Mucosa of stomach (tissue), 1 donor: ENCODE data around the gene DCUN1D2.

Experiments used
- H3K27me3 ChIP-seq: one replicate; pipeline ENCODE4 v1.7.0; 2013; ENCODE audit warnings: mild to moderate bottlenecking, low read length; ENCODE audit not compliant: control insufficient read depth, insufficient read depth
- H3K36me3 ChIP-seq: one replicate; pipeline ENCODE4 v1.7.0; 2013; ENCODE audit warnings: low read length; ENCODE audit not compliant: control insufficient read depth, insufficient read depth
- H3K4me1 ChIP-seq: one replicate; pipeline ENCODE4 v1.7.0; 2013; ENCODE audit warnings: mild to moderate bottlenecking, low read length; ENCODE audit not compliant: control insufficient read depth, insufficient read depth
- H3K4me3 ChIP-seq: one replicate; pipeline ENCODE4 v1.7.0; 2013; ENCODE audit warnings: low read length
- H3K9ac ChIP-seq: one replicate; pipeline ENCODE4 v1.7.0; 2013; ENCODE audit warnings: mild to moderate bottlenecking, low read length, moderate library complexity
- H3K9me3 ChIP-seq: one replicate; pipeline ENCODE4 v1.7.0; 2013; ENCODE audit warnings: mild to moderate bottlenecking, low read length, moderate library complexity; ENCODE audit not compliant: control insufficient read depth
- donor health status: Pancreatic carcinoma.

DCUN1D2 gene

DNA sequence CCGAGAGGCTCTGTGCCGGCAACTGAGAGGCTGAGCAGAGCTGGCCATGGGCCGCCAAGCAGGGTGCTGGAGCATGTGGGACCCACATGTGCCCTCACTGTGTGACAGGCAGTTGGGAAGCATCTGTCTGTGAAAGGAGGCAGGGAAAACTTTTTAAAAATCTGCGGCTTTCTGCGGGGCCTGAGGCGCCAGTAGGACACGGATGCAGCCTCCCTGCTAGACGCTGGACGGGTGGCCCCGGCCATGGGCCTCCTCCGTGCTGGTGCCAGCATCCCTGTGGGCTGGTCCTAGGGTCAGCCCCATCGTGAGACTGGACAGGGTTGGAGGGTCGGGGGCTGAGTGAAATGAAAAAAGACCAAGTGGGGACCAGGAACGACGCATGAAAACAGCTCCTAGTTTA lies 20.9 kb upstream of the DCUN1D2 start:
- Histone ChIP-seq H3K36me3 (peaks cover 14% of the 10 kb centered on the region), H3K27me3 (no peaks in the 10 kb centered on the region), H3K9me3 (no peaks in the 10 kb centered on the region), H3K4me1 (no peaks in the 10 kb centered on the region), H3K9ac (no peak overlapping the region), H3K4me3 (no peak overlapping the region)

DNA sequence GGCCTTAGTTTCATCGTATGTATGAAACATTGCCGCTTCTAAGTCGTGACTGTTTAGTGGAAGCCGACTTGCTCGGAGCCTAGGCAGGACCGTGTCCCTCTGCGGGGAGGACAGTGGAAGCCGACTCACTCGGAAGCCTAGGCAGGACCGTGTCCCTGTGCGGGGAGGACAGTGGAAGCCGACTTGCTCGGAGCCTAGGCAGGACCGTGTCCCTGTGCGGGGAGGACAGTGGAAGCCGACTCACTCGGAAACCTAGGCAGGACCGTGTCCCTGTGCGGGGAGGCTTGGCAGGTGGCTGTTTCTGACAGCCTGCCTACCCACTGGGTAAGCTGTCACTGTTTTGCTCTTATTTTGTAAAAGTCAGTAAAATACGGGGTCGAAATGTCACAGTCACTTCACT lies 20.4 kb upstream of the DCUN1D2 start:
- Histone ChIP-seq H3K4me3 (no peak overlapping the region), H3K9me3 (no peaks in the 10 kb centered on the region), H3K9ac (no peak overlapping the region), H3K36me3 (peaks cover 14% of the 10 kb centered on the region), H3K4me1 (no peaks in the 10 kb centered on the region), H3K27me3 (no peaks in the 10 kb centered on the region)

DNA sequence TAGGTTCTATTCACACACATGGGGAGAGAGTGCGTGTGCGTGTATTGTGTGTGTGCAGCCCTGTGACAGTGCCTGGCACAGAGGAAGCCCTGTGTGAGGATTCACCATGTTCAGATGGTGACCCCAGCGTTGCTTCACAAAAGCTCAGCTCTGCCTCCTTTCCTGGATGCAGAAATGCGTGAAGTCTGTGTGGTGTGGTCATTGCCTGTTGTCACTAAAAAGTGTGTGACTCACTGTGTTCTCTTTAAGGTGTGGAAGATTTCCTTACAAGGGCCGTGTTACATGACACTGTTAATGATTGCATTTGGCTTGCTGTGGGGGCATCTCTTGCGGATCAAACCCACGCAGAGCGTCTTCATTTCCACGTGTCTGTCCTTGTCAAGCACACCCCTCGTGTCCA lies 19.5 kb upstream of the DCUN1D2 start:
- Histone ChIP-seq H3K9ac (no peak overlapping the region), H3K4me3 (no peak overlapping the region), H3K4me1 (no peaks in the 10 kb centered on the region), H3K36me3 (peaks cover 18% of the 10 kb centered on the region), H3K9me3 (no peaks in the 10 kb centered on the region), H3K27me3 (no peaks in the 10 kb centered on the region)

DNA sequence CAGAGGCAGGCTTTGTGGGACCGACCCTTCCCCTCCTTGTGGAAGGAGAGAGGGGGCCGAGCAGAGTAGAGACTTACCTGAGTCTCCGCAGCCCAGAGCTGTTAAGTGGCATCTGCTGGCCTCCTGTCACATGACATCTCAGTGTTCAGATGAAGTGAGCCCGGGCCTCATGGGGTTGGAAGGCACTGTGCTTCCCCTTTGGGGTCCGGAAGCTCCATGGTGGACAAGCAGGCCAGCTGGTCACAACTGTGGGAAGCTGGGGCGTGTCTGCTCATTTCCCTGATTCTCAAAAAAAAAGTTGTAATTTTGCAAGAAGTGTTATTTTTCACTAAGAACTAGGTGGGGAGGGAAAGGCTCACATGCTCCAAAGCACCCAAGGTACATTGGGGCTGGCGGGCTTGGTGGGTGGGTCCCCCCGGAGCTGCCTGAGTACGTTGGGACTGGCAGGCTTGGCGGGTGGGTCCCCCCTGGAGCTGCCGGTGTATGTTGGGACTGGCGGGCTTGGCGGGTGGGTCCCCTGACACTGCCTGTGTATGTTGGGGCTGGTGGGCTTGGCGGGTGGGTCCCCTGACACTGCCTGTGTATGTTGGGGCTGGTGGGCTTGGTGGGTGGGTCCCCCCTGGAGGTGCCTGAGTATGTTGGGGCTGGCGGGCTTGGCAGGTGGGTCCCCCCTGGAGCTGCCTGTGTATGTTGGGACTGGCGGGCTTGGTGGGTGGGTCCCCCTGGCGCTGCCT lies 18.2 kb upstream of the DCUN1D2 start:
- Histone ChIP-seq H3K27me3 (no peaks in the 10 kb centered on the region), H3K9ac (no peak overlapping the region), H3K4me3 (no peak overlapping the region), H3K4me1 (no peaks in the 10 kb centered on the region), H3K36me3 (peaks cover 18% of the 10 kb centered on the region), H3K9me3 (no peaks in the 10 kb centered on the region)

DNA sequence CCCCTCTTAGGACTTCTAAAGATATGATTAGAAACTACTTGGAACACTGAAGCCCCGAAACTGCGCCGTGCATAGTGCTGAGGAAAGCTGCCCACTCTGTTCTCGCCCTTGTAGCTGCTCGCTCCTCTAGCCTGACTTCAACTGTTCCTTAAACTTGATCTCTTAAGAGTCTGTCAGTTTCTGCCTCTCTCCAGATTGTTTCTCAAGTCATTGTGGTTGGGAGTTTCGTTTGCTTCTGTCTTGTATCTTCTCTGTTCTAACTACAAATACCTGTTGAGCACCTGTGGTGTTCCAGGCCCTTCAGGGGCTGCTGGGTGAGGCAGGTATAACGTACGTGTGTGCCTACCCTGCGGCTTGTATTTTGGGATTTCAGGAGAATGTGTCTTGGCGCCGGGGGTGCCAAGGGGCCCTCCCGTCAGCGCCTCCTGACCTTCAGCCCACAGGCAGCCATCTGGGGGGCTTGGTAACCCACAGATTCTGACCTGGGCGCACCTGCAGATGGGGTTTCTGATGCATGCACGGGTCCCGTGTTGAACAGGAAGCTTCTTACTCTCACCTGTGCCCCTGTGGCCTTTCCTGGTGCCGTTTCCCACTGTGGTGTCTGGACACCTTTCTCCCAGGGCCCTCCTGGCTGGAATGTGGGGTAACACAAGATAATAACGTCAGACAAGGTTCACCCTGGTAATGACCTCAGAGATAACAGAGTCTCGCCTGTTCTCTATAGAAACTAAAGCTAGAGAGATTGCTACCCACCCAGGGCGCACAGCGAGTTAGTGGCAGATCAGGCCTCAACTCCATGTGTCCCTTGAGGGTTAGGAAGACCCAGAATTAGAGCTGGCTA lies 17.2 kb upstream of the DCUN1D2 start:
- H3K27me3 ChIP-seq: no peaks in the 10 kb centered on the region
- H3K4me3 ChIP-seq: no peak overlapping the region
- peaks cover 18% of the 10 kb centered on the region for H3K36me3 ChIP-seq
- no peak overlapping the region for H3K9ac ChIP-seq
- H3K4me1 ChIP-seq: no peaks in the 10 kb centered on the region
- H3K9me3 ChIP-seq: no peaks in the 10 kb centered on the region

DNA sequence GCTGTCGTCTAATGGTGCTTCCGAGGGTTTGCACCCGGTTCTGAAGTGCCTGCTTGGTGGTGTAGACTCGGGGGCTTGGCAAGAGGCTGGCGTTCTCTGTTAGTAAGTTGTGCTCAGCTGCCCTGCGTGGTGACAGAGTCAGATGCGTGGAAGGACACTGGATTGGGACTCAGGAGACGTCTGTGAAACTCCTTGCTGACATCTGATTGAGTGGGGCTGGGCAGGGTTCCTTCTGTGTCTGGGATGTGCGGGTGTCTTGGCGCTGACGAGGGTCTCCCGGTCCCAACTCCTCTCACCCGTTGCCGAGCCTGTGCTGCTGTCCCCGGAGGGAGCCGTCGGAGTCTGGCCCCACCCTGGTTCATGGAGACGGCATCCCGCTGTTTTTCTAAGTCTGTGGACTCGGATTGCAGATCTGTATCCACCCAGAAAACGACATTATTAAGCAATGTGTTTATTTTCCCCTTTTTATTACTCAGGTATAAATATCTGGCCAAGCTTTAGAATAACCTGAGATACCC lies 16.4 kb upstream of the DCUN1D2 start:
- H3K36me3 ChIP-seq: peaks cover 22% of the 10 kb centered on the region
- H3K27me3 ChIP-seq: no peaks in the 10 kb centered on the region
- H3K4me1 ChIP-seq: no peaks in the 10 kb centered on the region

DNA sequence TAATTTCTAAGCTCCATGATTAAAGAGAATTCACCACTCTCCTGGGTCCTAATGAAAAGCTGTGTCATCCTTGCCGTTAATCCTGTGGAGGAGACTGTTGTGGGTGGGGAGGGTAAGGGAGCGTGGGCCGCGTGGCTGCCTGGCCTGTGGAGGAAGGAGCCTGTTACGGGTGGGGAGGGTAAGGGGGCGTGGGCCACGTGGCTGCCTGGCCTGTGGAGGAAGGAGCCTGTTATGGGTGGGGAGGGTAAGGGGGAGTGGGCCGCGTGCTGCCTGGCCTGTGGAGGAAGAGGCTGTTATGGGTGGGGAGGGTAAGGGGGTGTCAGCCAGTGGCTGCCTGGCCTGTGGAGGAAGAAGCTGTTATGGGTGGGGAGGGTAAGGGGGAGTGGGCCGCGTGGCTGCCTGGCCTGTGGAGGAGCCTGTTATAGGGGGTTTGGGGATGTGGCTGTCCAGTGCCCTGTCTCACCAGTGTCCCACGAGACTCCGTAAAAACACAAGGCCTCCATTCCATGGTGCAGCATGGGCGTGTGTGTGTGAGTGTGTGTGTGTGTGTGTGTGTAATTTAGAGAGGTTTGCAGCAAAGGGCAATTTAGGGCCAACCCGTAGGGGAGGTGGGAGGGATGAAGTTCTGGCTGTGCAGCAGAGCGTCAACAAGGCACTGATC lies 15.6 kb upstream of the DCUN1D2 start:
- Histone ChIP-seq H3K9ac (no peak overlapping the region), H3K36me3 (peaks cover 20% of the 10 kb centered on the region), H3K9me3 (no peaks in the 10 kb centered on the region), H3K4me1 (no peaks in the 10 kb centered on the region), H3K27me3 (no peaks in the 10 kb centered on the region), H3K4me3 (no peak overlapping the region)

More for the DNA sequence above, 16.4 kb upstream of the DCUN1D2 start:
- H3K9me3 ChIP-seq: no peaks in the 10 kb centered on the region
- no peak overlapping the region for H3K9ac ChIP-seq
- no peak overlapping the region for H3K4me3 ChIP-seq

DNA sequence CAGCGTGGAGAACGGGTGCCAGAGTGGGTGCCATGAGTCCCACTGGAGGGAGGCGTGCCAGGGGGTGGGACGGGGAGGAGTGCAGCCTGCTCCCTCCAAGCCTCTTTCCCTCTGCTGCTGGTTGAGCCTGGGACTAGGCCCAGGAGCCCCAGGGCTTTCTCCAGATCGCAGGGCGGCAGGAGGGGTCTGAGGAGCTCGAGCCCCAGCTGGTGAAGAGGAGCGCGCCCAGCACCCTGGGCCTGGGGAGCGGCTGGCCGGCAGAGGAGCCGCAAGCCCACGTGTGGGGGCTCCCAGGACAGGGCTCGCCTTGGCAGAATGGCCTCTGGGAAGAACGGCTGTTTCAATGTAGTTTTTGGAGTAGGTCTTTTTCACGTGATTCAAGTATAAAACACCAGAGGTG lies 12.2 kb upstream of the DCUN1D2 start:
- H3K4me3 ChIP-seq: no peak overlapping the region
- H3K27me3 ChIP-seq: no peaks in the 10 kb centered on the region
- no peaks in the 10 kb centered on the region for H3K9me3 ChIP-seq
- no peak overlapping the region for H3K9ac ChIP-seq
- H3K36me3 ChIP-seq: peaks cover 8% of the 10 kb centered on the region
- H3K4me1 ChIP-seq: no peaks in the 10 kb centered on the region

DNA sequence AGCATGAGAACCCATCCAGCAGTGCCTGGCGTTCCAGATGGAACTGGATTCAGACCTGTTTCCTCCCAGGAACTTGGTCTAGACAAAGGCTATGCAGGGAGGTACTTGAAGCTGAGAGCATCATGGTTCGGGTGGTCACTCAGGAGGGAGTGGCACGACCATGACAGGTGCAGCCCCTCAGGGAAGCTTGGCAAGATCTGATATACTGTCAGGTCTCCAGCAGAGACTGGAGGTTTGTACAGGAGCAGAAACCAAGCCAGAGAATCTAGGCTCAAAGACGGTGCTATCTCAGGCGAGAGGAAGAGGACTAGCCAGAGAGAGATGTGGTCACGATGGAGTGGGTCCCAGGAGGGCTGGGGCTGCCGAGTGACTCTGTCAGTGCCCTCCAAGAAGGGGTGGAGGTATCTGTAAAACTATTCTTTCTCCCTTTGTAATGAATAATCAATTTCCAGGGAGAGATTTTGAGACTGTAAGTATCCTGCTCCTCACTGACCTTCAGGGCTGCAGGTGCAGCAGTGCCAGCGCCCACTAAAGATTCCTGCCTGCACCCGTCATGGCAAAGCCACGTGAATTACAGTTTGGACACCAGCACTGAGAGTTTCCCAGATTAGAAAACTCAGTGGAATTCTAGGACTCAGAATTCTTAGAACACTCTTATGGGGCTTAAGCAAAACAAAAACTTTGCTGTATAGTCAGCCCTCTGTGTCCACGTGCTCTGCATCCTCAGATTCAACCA lies 10.2 kb upstream of the DCUN1D2 start:
- Histone ChIP-seq H3K4me1 (peaks cover 11% of the 10 kb centered on the region), H3K9me3 (no peaks in the 10 kb centered on the region), H3K36me3 (peaks cover 8% of the 10 kb centered on the region), H3K27me3 (no peaks in the 10 kb centered on the region), H3K4me3 (no peak overlapping the region), H3K9ac (no peak overlapping the region)

DNA sequence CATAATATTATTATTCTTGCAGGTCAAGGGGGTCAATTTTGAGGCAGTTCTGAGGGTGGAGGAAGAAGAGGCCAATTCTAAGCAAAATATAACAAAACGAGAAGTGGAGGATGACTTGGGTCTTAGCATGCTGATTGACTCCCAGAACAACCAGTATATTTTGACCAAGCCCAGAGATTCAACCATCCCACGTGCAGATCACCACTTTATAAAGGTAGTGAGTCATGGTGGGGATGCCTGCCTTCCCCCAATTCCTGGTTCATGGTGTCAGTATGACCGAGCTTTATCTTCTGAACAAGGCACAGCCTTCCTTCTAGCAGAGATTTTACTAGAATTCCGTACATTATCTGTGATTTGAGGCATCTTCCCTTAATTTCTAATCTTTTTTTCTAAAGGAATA lies 9.4 kb upstream of the DCUN1D2 start:
- Histone ChIP-seq H3K9ac (no peak overlapping the region), H3K27me3 (no peaks in the 10 kb centered on the region), H3K4me3 (no peak overlapping the region), H3K36me3 (peaks cover 4% of the 10 kb centered on the region), H3K4me1 (peaks cover 16% of the 10 kb centered on the region), H3K9me3 (no peaks in the 10 kb centered on the region)

DNA sequence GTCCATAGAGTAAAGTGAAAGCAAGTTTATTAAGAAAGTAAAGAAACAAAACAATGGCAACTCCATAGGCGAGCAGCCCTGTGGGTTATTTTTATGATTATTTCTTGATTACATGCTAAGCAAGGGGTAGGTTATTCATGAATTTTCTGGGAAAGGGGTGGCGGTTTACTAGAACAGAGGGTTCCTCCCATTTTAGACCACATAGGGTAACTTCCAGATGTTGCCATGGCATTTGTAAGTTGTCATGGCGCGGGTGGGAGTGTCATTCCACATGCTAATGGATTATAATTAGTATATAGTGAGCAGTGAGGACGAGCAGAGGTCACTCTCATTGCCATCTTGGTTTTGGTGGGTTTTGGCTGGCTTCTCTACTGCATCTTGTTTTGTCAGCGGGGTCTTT lies 8.4 kb upstream of the DCUN1D2 start:
- Histone ChIP-seq H3K9me3 (no peaks in the 10 kb centered on the region), H3K4me3 (no peak overlapping the region), H3K9ac (no peak overlapping the region), H3K4me1 (peaks cover 23% of the 10 kb centered on the region), H3K36me3 (peaks cover 4% of the 10 kb centered on the region), H3K27me3 (no peaks in the 10 kb centered on the region)
